GM23248 (cell line): ENCODE results near the gene SIAH2. TPM values are rescaled to one million over a fixed set of nuclear protein-coding genes. Genes with fewer than 3 reads are reported as not detected.

Experiments
- DNase-seq: peaks from one replicate; pipeline ENCODE4 v3.0.0-alpha.2; 2015
- H2AFZ ChIP-seq: fragments of 200-600 bp; sonication (generic); 2 replicates; pipeline ENCODE4 v1.6.1; 2016; ENCODE audit warnings: antibody characterized with exemption
- H3F3A ChIP-seq: fragments of 200-600 bp; sonication (generic); 2 replicates; pipeline ENCODE4 v1.6.1; 2016; ENCODE audit warnings: mild to moderate bottlenecking, antibody characterized with exemption, mixed run types; ENCODE audit not compliant: insufficient read depth
- H3K27ac ChIP-seq: fragments of 200-600 bp; sonication (generic); 2 replicates; pipeline ENCODE4 v1.5.1; 2016; ENCODE audit warnings: mild to moderate bottlenecking
- H3K27me3 ChIP-seq: fragments of 200-600 bp; sonication (generic); replicated peaks from 2 replicates; pipeline ENCODE4 v1.6.1; 2016; ENCODE audit warnings: mild to moderate bottlenecking; ENCODE audit not compliant: insufficient read depth
- H3K36me3 ChIP-seq: fragments of 200-600 bp; sonication (generic); 2 replicates; pipeline ENCODE4 v1.6.1; 2016; ENCODE audit warnings: low read depth, mild to moderate bottlenecking
- H3K4me1 ChIP-seq: fragments of 200-600 bp; sonication (generic); 2 replicates; pipeline ENCODE4 v1.6.1; 2016; ENCODE audit warnings: mild to moderate bottlenecking; ENCODE audit not compliant: insufficient read depth
- H3K4me2 ChIP-seq: fragments of 200-600 bp; sonication (generic); one replicate; pipeline ENCODE4 v1.6.1; 2016; ENCODE audit warnings: mild to moderate bottlenecking; ENCODE audit not compliant: unreplicated experiment
- H3K4me3 ChIP-seq: fragments of 200-600 bp; sonication (generic); 2 replicates; pipeline ENCODE4 v1.5.1; 2016; ENCODE audit warnings: mild to moderate bottlenecking
- H3K79me2 ChIP-seq: fragments of 200-600 bp; sonication (generic); 2 replicates; pipeline ENCODE4 v1.6.1; 2016; ENCODE audit warnings: mild to moderate bottlenecking; ENCODE audit not compliant: insufficient read depth
- H3K9ac ChIP-seq: fragments of 200-600 bp; sonication (generic); 2 replicates; pipeline ENCODE4 v1.6.1; 2016; ENCODE audit warnings: mild to moderate bottlenecking
- H3K9me2 ChIP-seq: fragments of 200-600 bp; sonication (generic); 2 replicates; pipeline ENCODE4 v1.6.1; 2016; ENCODE audit warnings: mixed run types, mild to moderate bottlenecking, moderate library complexity; ENCODE audit not compliant: insufficient read depth
- H3K9me3 ChIP-seq: fragments of 200-600 bp; sonication (generic); one replicate; pipeline ENCODE4 v1.6.1; 2017; ENCODE audit warnings: low read depth
- H4K20me1 ChIP-seq: fragments of 200-600 bp; sonication (generic); 2 replicates; pipeline ENCODE4 v1.6.0; 2016; ENCODE audit not compliant: insufficient read depth
- EZH2 ChIP-seq: fragments of 200-600 bp; sonication (generic); IDR thresholded peaks from 2 replicates; pipeline ENCODE4 v1.6.1; 2018; ENCODE audit warnings: antibody characterized with exemption, mild to moderate bottlenecking; ENCODE audit not compliant: insufficient read depth, poor library complexity, severe bottlenecking
- EZH2phosphoT487 ChIP-seq: fragments of 200-600 bp; sonication (generic); IDR thresholded peaks from 2 replicates; pipeline ENCODE4 v1.6.1; 2018; ENCODE audit warnings: antibody characterized with exemption, moderate library complexity, mild to moderate bottlenecking, low read depth; ENCODE audit not compliant: insufficient read depth
- WGBS, 2 experiments: methylation state at CpG; one replicate each; pipeline ENCODE4 v1.1.6; 2015 to 2017; ENCODE audit warnings: low lambda C conversion rate in 2 of 2, low coverage in 1 of 2; ENCODE audit errors: missing lambda C conversion rate in 2 of 2; 5-methylcytosine and 5-hydroxymethylcytosine counted together
- in situ Hi-C: fragments of 300-500 bp; cut with MboI; formaldehyde crosslinking; loops from 2 replicates; pipeline ENCODE4 v1.15.0; 2020
- polyA plus RNA-seq: library from polyadenylated mRNA; unstranded; fragments of >200 nt; fragmentation: Nextera tagmentation; extraction: Ambion mirVana; gene quantifications from 2 replicates; pipeline ENCODE4 v1.2.1, GENCODE V29; 2016
- total RNA-seq: library from RNA; depleted of rRNA; stranded (reverse); fragments of >200 nt; shearing (Covaris generic); gene quantifications from 2 replicates; pipeline ENCODE4 v1.2.3, GENCODE V29; 2014

Gene SIAH2
- total and polyA plus RNA-seq, 2 experiments from 2014 or later = 27.2 to 84.7 TPM

DNA sequence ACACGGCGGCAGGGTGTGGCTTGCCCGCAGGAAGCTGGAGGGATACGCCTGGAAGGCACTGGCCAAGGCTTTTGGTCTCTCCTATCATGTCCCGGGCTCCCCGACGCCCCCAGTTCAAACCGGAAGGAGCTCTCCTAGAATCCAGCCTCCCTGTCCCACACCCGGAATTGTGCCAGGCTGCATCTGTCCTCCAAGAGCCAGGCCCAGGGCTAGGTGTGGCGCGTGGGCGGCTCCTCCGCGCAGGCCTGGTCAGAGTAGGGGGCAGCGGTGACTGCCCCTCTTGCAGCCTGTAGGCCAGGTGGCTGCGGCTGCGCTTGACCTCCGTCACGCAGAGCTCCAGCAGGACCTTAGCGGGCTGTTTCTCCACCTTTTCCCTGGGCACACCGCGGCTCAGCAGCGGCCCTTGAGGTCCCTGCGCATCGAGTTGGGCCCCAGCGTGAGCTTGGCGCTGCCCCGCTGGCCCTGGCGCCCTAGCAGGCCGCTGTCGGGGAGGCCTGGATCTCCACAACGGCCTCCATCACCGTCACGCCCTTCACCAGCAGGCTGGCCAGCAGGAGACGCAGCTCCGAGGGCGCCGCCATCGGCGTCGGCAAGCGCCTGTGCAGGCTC, 15.9 kb upstream of the SIAH2 start:
- Histone ChIP-seq H2AFZ (no peak overlapping the region), H3K9me2 (no peaks in the 10 kb centered on the region), H3K4me1 (peaks cover 9% of the 10 kb centered on the region), H3K9ac (no peak overlapping the region), H3K27ac (no peak overlapping the region), H3K79me2 (no peaks in the 10 kb centered on the region), H3K36me3 (no peaks in the 10 kb centered on the region), H4K20me1 (no peaks in the 10 kb centered on the region), H3K9me3 (no peaks in the 10 kb centered on the region), H3K27me3 (no peaks in the 10 kb centered on the region), H3F3A (no peaks in the 10 kb centered on the region; the same call in 1 of the 2 replicates), H3K4me2 (no peak overlapping the region), H3K4me3 (no peak overlapping the region)
- 93 to 96% methylated on average over 35 to 42 of the region's 42 CpGs for WGBS, 2 experiments
- in situ Hi-C loops = no loop called here
- DNase-seq = no peak
- no peak for TF ChIP-seq EZH2phosphoT487
- no peak for TF ChIP-seq EZH2

DNA sequence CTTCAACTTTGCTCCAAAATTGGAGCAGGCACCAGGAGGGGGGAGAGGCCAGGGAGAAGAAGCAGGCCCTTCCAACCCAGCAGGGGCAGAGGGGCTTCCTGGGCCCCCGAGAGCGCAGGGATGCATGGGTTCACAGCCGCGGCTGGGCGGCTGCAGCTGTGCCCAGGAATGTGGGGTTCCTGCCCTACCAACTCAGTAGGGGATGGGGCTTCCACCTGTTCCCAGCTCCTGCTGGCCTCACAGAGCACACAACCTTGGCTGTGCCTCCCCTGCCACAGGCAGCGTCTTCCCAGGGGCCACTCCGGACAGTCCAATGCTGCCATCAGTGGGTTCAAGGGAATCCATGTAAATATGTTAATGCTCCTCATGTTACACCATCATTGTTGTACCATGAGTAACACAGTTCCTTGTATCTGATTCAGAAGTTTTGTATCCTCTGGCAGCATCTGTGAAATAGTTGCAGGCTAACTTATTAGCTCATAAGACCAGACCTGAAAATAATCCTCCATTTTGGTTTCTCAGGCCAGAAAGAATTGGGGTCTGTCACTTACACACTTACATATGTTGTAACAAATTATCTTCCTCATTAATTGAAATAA, 12.1 kb upstream of the SIAH2 start:
- H3K4me3 ChIP-seq = no peak overlapping the region
- no peaks in the 10 kb centered on the region for H4K20me1 ChIP-seq
- no peaks in the 10 kb centered on the region; the same call in 1 of the 2 replicates for H3F3A ChIP-seq
- 89 to 93% methylated on average over 5 to 7 of the region's 7 CpGs for WGBS, 2 experiments
- no peaks in the 10 kb centered on the region for H3K9me2 ChIP-seq
- in situ Hi-C loops = no loop called here
- H3K27ac ChIP-seq = peak overlapping the region; percentile 40
- no peaks in the 10 kb centered on the region for H3K9me3 ChIP-seq
- DNase-seq = peak; percentile 83
- H3K9ac ChIP-seq = no peak overlapping the region
- H3K79me2 ChIP-seq = no peaks in the 10 kb centered on the region
- no peaks in the 10 kb centered on the region for H3K27me3 ChIP-seq
- H3K4me2 ChIP-seq = no peak overlapping the region
- peak overlapping the region; percentile 78 for H2AFZ ChIP-seq
- TF ChIP-seq EZH2phosphoT487 = no peak
- no peak for TF ChIP-seq EZH2
- H3K4me1 ChIP-seq = peaks cover 9% of the 10 kb centered on the region
- no peaks in the 10 kb centered on the region for H3K36me3 ChIP-seq

DNA sequence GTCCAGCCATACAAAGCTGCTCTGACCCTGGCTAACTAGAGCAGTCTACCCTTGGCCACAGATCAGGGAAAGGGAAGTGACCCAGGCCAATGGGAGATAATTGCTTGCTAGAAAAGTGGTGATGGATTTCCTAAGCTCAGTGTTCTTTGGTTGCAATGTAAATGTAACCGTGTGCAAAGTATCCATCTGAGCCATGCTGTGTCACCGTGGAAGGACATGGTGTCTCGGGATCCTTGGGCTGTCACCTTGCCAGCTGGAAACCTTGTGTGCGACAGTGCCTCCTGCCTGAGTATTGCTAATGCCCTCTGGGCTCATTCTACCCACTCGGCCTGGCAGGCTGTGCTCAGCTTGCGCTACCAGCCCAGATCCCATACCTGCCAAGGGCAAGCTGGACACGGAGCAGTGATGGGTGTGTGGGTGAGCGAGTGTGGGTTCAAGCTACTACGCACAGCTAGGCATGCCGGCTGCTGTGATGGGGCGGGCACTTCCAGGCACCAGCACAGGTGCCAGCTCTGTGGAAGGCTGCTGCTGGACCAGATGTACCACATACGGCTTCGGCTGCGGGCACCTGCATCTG, 10.7 kb upstream of the SIAH2 start:
- Histone ChIP-seq H2AFZ (no peak overlapping the region), H3K9me2 (no peaks in the 10 kb centered on the region), H3K9me3 (no peaks in the 10 kb centered on the region), H3K79me2 (no peaks in the 10 kb centered on the region), H3K36me3 (no peaks in the 10 kb centered on the region), H3K27me3 (no peaks in the 10 kb centered on the region), H3K4me1 (peaks cover 9% of the 10 kb centered on the region), H4K20me1 (no peaks in the 10 kb centered on the region), H3K4me2 (no peak overlapping the region), H3K4me3 (no peak overlapping the region), H3K27ac (no peak overlapping the region), H3K9ac (no peak overlapping the region), H3F3A (no peaks in the 10 kb centered on the region; the same call in 1 of the 2 replicates)
- TF ChIP-seq EZH2phosphoT487 = no peak
- TF ChIP-seq EZH2 = no peak
- WGBS, 2 experiments = 85 to 87% methylated on average over 14 of the region's 14 CpGs
- in situ Hi-C loops = no loop called here
- DNase-seq = no peak

DNA sequence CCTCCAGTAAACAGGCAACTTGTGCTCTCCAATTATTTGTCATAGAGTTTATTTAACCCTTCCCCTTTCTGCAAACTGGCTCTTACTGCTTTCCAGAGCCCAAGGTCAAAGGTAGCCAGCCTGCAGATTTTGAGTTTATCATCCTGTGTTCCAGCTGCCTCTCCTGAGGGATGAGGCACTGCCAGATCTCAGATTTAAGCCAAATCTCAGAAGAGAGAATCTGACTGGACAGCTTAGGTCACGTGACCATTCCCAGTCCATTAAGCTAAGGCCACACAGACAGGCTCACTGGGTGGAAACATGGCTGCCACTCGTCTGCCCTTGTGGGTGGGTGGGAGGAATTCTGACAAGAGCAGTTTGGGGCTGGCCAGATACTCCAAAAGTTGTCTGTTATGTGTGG, 8.6 kb upstream of the SIAH2 start:
- no peaks in the 10 kb centered on the region for H3K9me3 ChIP-seq
- H3K27me3 ChIP-seq = no peaks in the 10 kb centered on the region
- 66 to 77% methylated on average over 2 of the region's 2 CpGs for WGBS, 2 experiments
- H3K79me2 ChIP-seq = no peaks in the 10 kb centered on the region
- no peak overlapping the region for H2AFZ ChIP-seq
- H3K27ac ChIP-seq = no peak overlapping the region
- H3K9ac ChIP-seq = no peak overlapping the region
- TF ChIP-seq EZH2phosphoT487 (no peak), EZH2 (no peak)
- H3K4me3 ChIP-seq = no peak overlapping the region
- in situ Hi-C loops = no loop called here
- H4K20me1 ChIP-seq = no peaks in the 10 kb centered on the region
- no peak for DNase-seq
- H3K4me2 ChIP-seq = no peak overlapping the region
- no peaks in the 10 kb centered on the region; the same call in 1 of the 2 replicates for H3F3A ChIP-seq
- H3K9me2 ChIP-seq = no peaks in the 10 kb centered on the region
- peaks cover 9% of the 10 kb centered on the region for H3K4me1 ChIP-seq
- no peaks in the 10 kb centered on the region for H3K36me3 ChIP-seq
